ENCODE data around the gene CMSS1.

CMSS1 gene

GRCh38 chr3:99976584-99976983 lies 158.9 kb downstream of the CMSS1 start:
- Histone ChIP-seq H3K27ac (replicated peaks) (no peak overlapping the region), H3K4me3 (replicated peaks; ENCODE audit: insufficient read depth, low read length) (no peak overlapping the region), H3K27me3 (ENCODE audit: insufficient read depth, poor library complexity, severe bottlenecking) (no peaks in the 10 kb centered on the region)
- no peak for DNase-seq (ENCODE audit: low read depth in 1 of 2, low spot score in 1 of 2)
- TF ChIP-seq SPI1 (IDR thresholded peaks at IDR 0.05; ENCODE audit: borderline replicate concordance, low read depth) = no peak
- no peak for TF ChIP-seq GABPA (IDR thresholded peaks at IDR 0.05; ENCODE audit: low read depth)
- TF ChIP-seq CTCF (IDR thresholded peaks at IDR 0.05; ENCODE audit: insufficient read depth, low read length) = no peak
- TF ChIP-seq REST (IDR thresholded peaks at IDR 0.05; ENCODE audit: insufficient replicate concordance, low read depth) = no peak
- TF ChIP-seq POLR2AphosphoS5 (IDR thresholded peaks at IDR 0.05; ENCODE audit: low read depth) = no peak

GRCh38 chr3:99978221-99978620 lies 160.6 kb downstream of the CMSS1 start:
- Histone ChIP-seq H3K4me3 (replicated peaks; ENCODE audit: insufficient read depth, low read length) (no peak overlapping the region), H3K27ac (replicated peaks) (no peak overlapping the region), H3K27me3 (ENCODE audit: insufficient read depth, poor library complexity, severe bottlenecking) (no peaks in the 10 kb centered on the region)
- no peak for TF ChIP-seq SPI1 (IDR thresholded peaks at IDR 0.05; ENCODE audit: borderline replicate concordance, low read depth)
- no peak for TF ChIP-seq REST (IDR thresholded peaks at IDR 0.05; ENCODE audit: insufficient replicate concordance, low read depth)
- no peak for TF ChIP-seq POLR2AphosphoS5 (IDR thresholded peaks at IDR 0.05; ENCODE audit: low read depth)
- no peak for TF ChIP-seq CTCF (IDR thresholded peaks at IDR 0.05; ENCODE audit: insufficient read depth, low read length)
- no peak for TF ChIP-seq GABPA (IDR thresholded peaks at IDR 0.05; ENCODE audit: low read depth)
- no peak for DNase-seq (ENCODE audit: low read depth in 1 of 2, low spot score in 1 of 2)

GRCh38 chr3:99980606-99981005 lies 162.9 kb downstream of the CMSS1 start:
- DNase-seq (ENCODE audit: low read depth in 1 of 2, low spot score in 1 of 2) = no peak
- Histone ChIP-seq H3K27me3 (ENCODE audit: insufficient read depth, poor library complexity, severe bottlenecking) (no peaks in the 10 kb centered on the region), H3K27ac (replicated peaks) (no peak overlapping the region), H3K4me3 (replicated peaks; ENCODE audit: insufficient read depth, low read length) (no peak overlapping the region)
- TF ChIP-seq SPI1 (IDR thresholded peaks at IDR 0.05; ENCODE audit: borderline replicate concordance, low read depth) = no peak

- DNase-seq (ENCODE audit: low read depth in 1 of 2, low spot score in 1 of 2) = no peak
- Histone ChIP-seq H3K27ac (replicated peaks) (no peak overlapping the region), H3K27me3 (ENCODE audit: insufficient read depth, poor library complexity, severe bottlenecking) (no peaks in the 10 kb centered on the region), H3K4me3 (replicated peaks; ENCODE audit: insufficient read depth, low read length) (no peak overlapping the region)
- TF ChIP-seq GABPA (IDR thresholded peaks at IDR 0.05; ENCODE audit: low read depth) (no peak), REST (IDR thresholded peaks at IDR 0.05; ENCODE audit: insufficient replicate concordance, low read depth) (no peak), CTCF (IDR thresholded peaks at IDR 0.05; ENCODE audit: insufficient read depth, low read length) (no peak), POLR2AphosphoS5 (IDR thresholded peaks at IDR 0.05; ENCODE audit: low read depth) (no peak), SPI1 (IDR thresholded peaks at IDR 0.05; ENCODE audit: borderline replicate concordance, low read depth) (no peak)
Measured at GRCh38 chr3:99981138-99981537, 163.5 kb downstream of the CMSS1 start.
